ENCODE measurements around the gene CNOT3.

Gene CNOT3

DNA sequence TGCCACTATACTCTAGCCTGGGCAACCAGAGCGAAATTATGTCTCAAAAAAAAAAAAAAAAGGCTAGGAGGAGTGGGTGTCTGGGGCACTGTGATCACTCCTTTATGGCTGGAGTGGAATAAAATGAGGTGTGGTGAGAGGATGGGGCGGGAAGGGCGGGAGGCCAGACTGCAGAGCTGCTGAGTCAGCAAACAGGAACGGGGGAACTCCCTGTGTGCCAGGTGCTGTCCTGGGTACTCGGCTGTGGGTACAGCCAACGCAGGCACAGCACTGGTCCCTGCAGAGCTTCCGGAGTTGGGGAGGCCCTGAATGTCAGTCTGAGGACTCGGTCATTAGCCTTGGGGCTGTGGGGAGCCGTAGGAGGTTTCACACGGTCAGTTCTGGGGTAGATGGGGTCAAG, 16.3 kb upstream of the CNOT3 start:
- no peak for DNase-seq (ENCODE audit: low read depth in 2 of 2)

DNA sequence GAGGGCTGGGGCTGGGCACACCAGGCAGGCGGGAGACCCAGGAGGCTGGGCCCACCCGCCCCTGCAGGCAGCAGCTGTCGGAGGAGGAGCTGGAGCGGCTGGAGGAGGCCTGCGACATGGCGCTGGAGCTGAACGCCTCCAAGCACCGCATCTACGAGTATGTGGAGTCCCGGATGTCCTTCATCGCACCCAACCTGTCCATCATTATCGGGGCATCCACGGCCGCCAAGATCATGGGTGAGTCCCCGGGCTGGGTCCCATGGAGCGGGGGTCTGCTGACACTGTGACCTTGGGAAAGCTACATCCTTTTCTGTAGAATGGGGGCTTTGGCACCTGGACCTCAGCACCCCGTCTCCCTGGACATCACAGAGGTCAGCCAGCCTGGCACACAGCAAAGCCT, 13.9 kb upstream of the CNOT3 start:
- DNase-seq (ENCODE audit: low read depth in 2 of 2) = no peak

DNA sequence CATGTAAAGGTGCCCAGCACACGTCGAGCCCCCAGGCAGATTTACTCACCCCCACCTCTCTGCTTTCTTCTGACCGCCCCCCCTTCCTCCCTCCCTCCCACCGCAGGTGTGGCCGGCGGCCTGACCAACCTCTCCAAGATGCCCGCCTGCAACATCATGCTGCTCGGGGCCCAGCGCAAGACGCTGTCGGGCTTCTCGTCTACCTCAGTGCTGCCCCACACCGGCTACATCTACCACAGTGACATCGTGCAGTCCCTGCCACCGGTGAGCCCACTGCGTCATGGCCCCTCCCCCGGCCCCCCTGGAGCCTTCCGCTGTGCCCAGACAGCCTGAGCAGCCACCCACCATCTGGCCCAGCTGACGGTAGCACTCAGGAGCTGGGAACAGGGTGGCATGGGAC, 13.2 kb upstream of the CNOT3 start:
- DNase-seq (ENCODE audit: low read depth in 2 of 2) = no peak

DNA sequence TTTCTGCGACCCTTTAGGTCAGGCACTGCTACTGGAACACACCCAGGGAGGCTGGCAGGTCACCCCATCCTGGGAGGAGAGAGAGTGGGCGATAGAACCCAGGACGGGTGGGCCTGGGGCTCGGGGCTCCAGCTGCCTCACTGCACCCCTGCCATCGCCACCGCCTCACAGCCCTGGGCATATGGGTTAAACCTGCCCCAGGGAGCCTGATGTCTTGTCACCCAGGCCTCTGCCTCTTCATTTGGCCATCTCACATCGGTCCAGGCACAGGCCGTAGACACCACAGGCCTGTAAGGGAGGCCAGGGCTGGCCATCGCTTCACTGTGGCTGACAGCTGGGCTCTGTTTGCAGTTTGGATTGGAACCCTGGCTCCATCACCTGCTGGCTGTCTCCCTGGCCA, 11.8 kb upstream of the CNOT3 start:
- DNase-seq (ENCODE audit: low read depth in 2 of 2) = no peak

DNA sequence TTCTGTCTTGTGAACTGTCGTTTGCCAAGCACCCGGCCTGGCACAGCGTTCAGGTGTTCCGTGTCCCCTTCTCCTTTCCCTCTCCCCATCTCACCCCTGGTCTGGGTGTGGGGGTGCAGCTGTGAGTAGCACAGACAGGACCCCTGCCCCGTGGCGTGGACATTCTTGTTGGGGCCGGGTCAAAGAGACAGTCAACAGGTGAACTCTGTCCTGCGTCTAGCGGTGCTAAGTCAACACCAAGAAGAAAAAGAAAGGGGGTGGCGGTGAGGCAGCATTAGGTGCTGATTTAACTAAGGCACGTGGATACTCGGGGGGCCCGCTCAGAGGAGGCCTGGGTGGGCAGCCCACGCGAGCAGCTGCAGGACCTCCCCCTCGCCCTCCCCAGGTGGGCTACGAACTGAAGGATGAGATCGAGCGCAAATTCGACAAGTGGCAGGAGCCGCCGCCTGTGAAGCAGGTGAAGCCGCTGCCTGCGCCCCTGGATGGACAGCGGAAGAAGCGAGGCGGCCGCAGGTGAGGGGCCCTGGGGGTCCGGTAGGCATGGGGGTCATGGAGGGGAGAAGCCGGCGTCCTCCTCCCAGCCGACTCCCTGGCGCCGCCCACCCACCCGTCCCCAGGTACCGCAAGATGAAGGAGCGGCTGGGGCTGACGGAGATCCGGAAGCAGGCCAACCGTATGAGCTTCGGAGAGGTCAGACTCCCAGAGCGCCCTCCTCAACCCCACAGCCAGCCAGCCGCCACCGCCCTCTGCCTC, 9.7 kb upstream of the CNOT3 start:
- no peak for DNase-seq (ENCODE audit: low read depth in 2 of 2)

- DNase-seq (ENCODE audit: low read depth in 2 of 2) = no peak
Measured at GRCh38 chr19:54128441-54128725, 9.2 kb upstream of the CNOT3 start.

DNA sequence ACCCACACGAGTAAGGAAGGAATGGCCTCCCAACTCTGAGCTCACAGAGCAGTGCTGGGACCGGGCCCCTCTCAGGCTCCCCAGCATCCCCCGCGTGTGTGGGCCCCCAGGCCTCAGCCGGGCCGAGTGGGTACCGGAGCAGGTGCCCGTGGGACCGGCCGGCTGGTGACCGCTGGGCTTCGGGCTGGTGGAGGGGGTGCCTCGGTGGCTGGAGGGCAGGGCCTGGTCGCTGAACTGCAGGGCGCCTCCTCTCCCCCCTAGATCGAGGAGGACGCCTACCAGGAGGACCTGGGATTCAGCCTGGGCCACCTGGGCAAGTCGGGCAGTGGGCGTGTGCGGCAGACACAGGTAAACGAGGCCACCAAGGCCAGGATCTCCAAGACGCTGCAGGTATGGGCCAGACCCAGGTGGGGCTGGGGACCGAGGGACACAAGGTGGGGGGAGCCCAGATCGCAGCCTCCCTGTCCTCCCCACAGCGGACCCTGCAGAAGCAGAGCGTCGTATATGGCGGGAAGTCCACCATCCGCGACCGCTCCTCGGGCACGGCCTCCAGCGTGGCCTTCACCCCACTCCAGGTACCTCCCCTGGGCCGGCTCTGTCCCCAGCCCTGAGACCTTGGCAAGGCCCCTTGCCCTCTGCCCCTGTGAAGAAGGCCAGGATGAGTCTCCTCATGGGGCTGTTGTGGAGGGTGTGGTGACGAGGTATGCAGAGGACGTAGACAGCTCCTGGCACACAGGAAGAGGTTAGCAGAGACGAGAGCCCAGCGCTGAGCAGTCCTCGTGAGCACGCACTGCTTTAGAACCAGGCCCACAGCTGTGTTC, 8.6 kb upstream of the CNOT3 start:
- DNase-seq (ENCODE audit: low read depth in 2 of 2) = no peak

DNA sequence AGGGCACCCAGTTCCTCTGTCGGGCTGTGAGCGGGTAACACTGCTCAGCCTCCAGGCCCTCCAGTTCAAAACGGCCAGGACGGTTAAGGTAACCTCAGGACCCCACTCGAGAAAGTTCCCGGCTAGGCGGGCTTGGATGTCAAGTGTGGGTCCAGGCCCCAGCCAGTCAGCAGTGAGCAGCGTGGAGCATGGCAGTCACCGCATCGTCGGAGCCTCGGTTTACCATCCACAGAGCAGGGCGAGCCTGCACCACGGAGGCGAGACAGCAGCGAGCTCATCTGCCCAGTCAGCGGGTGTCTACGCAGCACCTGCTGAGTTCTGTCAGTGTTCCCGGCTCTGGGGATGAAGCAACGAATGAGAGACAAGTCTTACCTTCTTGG, 8.0 kb upstream of the CNOT3 start:
- no peak for DNase-seq (ENCODE audit: low read depth in 2 of 2)

GRCh38 chr19:54133312-54133956, 4.1 kb upstream of the CNOT3 start:
- DNase-seq (ENCODE audit: low read depth in 2 of 2) = no peak

GRCh38 chr19:54133957-54134590, 3.5 kb upstream of the CNOT3 start:
- DNase-seq (ENCODE audit: low read depth in 2 of 2) = no peak

GRCh38 chr19:54136086-54136863, 1.3 kb upstream of the CNOT3 start:
- DNase-seq (ENCODE audit: low read depth in 2 of 2) = no peak

DNA sequence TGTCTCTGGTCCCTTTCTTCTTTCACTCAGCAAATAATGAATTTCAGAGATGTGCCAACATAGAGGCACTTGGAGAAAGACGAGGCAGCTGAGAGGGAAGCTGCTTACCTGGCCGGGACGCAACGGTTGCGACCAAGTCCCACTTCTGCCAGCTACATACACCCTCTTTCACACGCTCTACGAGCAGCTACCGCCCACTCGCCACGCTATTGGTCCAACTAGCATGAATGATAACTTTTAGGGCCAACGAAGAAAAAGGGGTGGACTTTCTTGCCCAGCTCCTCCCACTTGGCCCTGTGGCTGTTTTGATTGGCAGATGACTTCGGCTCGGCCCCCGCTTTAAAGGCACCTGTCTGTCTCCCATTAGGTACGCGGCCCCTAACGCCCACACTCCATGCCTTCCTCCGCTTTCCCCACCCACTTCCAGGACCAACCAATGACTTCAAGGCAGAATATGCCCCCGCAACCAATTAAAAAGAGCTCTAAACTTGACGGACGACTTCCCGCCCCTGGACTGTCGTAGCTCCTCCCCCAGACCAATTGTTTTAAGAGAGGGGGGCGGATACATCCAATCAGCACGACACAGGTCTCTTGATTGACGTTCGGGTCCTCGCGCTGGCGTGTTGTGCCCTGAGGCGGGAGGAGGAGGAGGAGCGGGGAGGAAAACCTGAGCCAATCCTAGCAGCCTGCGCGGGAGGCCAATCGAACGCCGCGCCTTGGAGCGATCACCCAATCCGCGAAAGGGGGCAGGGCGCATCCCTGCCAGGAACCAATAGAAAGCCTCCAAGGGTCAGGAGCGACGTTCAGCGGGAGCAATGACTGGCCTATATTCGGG, 481 bp upstream of the CNOT3 start:
- DNase-seq (ENCODE audit: low read depth in 2 of 2) = peak; percentile 99 to 100

GRCh38 chr19:54138489-54139256, 1.1 kb downstream of the CNOT3 start:
- DNase-seq (ENCODE audit: low read depth in 2 of 2) = no peak

- DNase-seq (ENCODE audit: low read depth in 2 of 2) = no peak
Measured at GRCh38 chr19:54141356-54141755, 3.8 kb downstream of the CNOT3 start.

- DNase-seq (ENCODE audit: low read depth in 2 of 2) = no peak
Measured at GRCh38 chr19:54142166-54142780, 4.7 kb downstream of the CNOT3 start.

DNA sequence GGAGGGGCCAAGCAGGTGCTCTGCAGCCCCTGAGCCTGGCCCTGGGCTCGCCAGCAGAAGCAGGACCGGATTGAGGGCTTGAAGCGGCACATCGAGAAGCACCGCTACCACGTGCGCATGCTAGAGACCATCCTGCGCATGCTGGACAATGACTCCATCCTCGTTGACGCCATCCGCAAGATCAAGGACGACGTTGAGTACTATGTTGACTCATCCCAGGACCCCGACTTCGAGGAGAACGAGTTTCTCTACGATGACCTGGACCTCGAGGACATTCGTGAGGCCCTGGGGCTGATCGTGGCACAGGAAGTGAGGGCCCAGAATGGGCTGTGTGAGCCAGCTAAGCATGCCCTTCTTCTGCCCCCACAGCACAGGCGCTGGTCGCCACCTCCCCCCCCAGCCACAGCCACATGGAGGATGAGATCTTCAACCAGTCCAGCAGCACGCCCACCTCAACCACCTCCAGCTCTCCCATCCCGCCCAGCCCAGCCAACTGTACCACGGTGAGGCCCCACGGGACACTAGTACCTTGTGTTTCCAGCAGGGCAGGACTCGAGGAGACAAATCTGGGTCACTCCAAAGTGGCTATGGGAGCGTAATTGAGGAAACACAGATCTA, 8.1 kb downstream of the CNOT3 start:
- no peak for DNase-seq (ENCODE audit: low read depth in 2 of 2)

DNA sequence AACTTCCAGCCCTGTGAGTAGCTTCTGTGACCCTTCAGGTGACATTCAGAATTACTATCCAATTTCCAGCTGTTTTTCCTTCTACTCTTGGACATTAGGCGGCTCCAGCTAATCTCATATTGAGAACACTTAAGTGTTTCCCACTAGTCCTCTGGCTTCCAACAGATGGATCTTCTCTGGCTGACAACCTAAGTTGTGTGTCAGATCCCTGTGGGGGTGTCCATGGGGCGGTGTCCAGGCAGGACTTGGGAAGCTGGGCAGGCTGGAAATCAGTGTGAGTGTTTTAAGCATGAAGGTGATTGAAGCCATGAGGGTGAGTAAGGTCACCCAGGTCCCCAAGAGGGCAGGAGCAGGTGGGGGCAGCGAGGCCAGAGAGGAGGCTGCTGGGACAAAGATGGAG, 10.1 kb downstream of the CNOT3 start:
- DNase-seq (ENCODE audit: low read depth in 2 of 2) = no peak

GRCh38 chr19:54148158-54148557, 10.6 kb downstream of the CNOT3 start:
- DNase-seq (ENCODE audit: low read depth in 2 of 2) = no peak
